Measurements from ENCODE around the gene GLIS2.

The GLIS2 gene

GRCh38 chr16:4280625-4281024 lies 35.2 kb upstream of the GLIS2 start:
- Histone ChIP-seq H3F3A (ENCODE audit: low read depth) (no peaks in the 10 kb centered on the region), H3K9me2 (replicated peaks; ENCODE audit: low read depth, low read length) (no peaks in the 10 kb centered on the region), H3K79me2 (ENCODE audit: insufficient read depth, low read length) (no peaks in the 10 kb centered on the region), H3K27me3 (ENCODE audit: insufficient read depth, low read length, poor library complexity, severe bottlenecking) (no peaks in the 10 kb centered on the region), H3K4me2 (ENCODE audit: low read depth, low read length, poor library complexity, severe bottlenecking) (no peak overlapping the region), H3K36me3 (ENCODE audit: insufficient read depth, low read length) (no peaks in the 10 kb centered on the region), H3K9ac (ENCODE audit: low read depth, low read length, poor library complexity, severe bottlenecking) (no peak overlapping the region), H4K20me1 (ENCODE audit: insufficient read depth, low read length, poor library complexity, severe bottlenecking) (no peaks in the 10 kb centered on the region), H3K4me3 (ENCODE audit: low read length, poor library complexity, severe bottlenecking) (no peak overlapping the region), H3K4me1 (ENCODE audit: insufficient read depth, low read length, poor library complexity, severe bottlenecking) (no peaks in the 10 kb centered on the region), H2AFZ (ENCODE audit: low read length) (no peak overlapping the region), H3K9me3 (ENCODE audit: insufficient read depth, low read depth, low read length) (no peaks in the 10 kb centered on the region)
- no peak for TF ChIP-seq EZH2phosphoT487 (IDR thresholded peaks at IDR 0.05; ENCODE audit: borderline replicate concordance)
- TF ChIP-seq, protein P1, sequence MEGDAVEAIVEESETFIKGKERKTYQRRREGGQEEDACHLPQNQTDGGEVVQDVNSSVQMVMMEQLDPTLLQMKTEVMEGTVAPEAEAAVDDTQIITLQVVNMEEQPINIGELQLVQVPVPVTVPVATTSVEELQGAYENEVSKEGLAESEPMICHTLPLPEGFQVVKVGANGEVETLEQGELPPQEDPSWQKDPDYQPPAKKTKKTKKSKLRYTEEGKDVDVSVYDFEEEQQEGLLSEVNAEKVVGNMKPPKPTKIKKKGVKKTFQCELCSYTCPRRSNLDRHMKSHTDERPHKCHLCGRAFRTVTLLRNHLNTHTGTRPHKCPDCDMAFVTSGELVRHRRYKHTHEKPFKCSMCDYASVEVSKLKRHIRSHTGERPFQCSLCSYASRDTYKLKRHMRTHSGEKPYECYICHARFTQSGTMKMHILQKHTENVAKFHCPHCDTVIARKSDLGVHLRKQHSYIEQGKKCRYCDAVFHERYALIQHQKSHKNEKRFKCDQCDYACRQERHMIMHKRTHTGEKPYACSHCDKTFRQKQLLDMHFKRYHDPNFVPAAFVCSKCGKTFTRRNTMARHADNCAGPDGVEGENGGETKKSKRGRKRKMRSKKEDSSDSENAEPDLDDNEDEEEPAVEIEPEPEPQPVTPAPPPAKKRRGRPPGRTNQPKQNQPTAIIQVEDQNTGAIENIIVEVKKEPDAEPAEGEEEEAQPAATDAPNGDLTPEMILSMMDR (conservative IDR thresholded peaks at IDR 0.05; ENCODE audit: low read length), result no peak

DNA sequence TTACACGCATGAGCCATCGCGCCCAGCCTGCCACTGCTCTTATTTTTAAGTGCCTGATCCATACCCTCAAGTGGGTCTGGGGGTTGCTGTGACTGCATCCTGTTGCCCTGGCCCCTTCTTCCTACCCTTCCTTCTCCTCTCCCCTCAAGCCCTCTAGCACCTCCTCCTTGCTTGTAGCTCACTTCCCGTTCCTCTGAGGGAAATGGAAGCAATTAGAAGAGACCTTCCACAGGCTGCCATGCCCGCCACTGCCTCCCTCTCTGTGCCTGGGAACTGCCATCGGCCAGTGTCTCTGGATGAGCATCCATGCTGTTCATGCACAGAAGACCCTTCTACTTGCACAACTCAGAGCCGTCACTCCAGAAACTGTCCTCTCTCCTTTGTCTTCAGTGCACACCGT lies 32.4 kb upstream of the GLIS2 start:
- H3K9me3 ChIP-seq (ENCODE audit: insufficient read depth, low read depth, low read length), result no peaks in the 10 kb centered on the region

GRCh38 chr16:4283939-4284338 lies 31.9 kb upstream of the GLIS2 start:
- Histone ChIP-seq H3F3A (ENCODE audit: low read depth) (no peaks in the 10 kb centered on the region), H3K4me2 (ENCODE audit: low read depth, low read length, poor library complexity, severe bottlenecking) (no peak overlapping the region), H3K4me3 (ENCODE audit: low read length, poor library complexity, severe bottlenecking) (no peak overlapping the region), H4K20me1 (ENCODE audit: insufficient read depth, low read length, poor library complexity, severe bottlenecking) (no peaks in the 10 kb centered on the region), H3K4me1 (ENCODE audit: insufficient read depth, low read length, poor library complexity, severe bottlenecking) (no peaks in the 10 kb centered on the region), H3K27me3 (ENCODE audit: insufficient read depth, low read length, poor library complexity, severe bottlenecking) (no peaks in the 10 kb centered on the region), H3K9me3 (ENCODE audit: insufficient read depth, low read depth, low read length) (no peaks in the 10 kb centered on the region), H3K9me2 (replicated peaks; ENCODE audit: low read depth, low read length) (no peaks in the 10 kb centered on the region), H3K36me3 (ENCODE audit: insufficient read depth, low read length) (no peaks in the 10 kb centered on the region), H2AFZ (ENCODE audit: low read length) (no peak overlapping the region), H3K79me2 (ENCODE audit: insufficient read depth, low read length) (no peaks in the 10 kb centered on the region), H3K9ac (ENCODE audit: low read depth, low read length, poor library complexity, severe bottlenecking) (no peak overlapping the region)
- no peak for TF ChIP-seq EZH2phosphoT487 (IDR thresholded peaks at IDR 0.05; ENCODE audit: borderline replicate concordance)
- TF ChIP-seq, protein P1 (conservative IDR thresholded peaks at IDR 0.05; ENCODE audit: low read length), result no peak

More for the DNA sequence above, 32.4 kb upstream of the GLIS2 start:
- Histone ChIP-seq H3K9me2 (replicated peaks; ENCODE audit: low read depth, low read length) (no peaks in the 10 kb centered on the region), H3K4me2 (ENCODE audit: low read depth, low read length, poor library complexity, severe bottlenecking) (no peak overlapping the region), H3K79me2 (ENCODE audit: insufficient read depth, low read length) (no peaks in the 10 kb centered on the region), H4K20me1 (ENCODE audit: insufficient read depth, low read length, poor library complexity, severe bottlenecking) (no peaks in the 10 kb centered on the region), H2AFZ (ENCODE audit: low read length) (no peak overlapping the region), H3F3A (ENCODE audit: low read depth) (no peaks in the 10 kb centered on the region), H3K36me3 (ENCODE audit: insufficient read depth, low read length) (no peaks in the 10 kb centered on the region), H3K4me1 (ENCODE audit: insufficient read depth, low read length, poor library complexity, severe bottlenecking) (no peaks in the 10 kb centered on the region), H3K27me3 (ENCODE audit: insufficient read depth, low read length, poor library complexity, severe bottlenecking) (no peaks in the 10 kb centered on the region), H3K9ac (ENCODE audit: low read depth, low read length, poor library complexity, severe bottlenecking) (no peak overlapping the region), H3K4me3 (ENCODE audit: low read length, poor library complexity, severe bottlenecking) (no peak overlapping the region)
- TF ChIP-seq EZH2phosphoT487 (IDR thresholded peaks at IDR 0.05; ENCODE audit: borderline replicate concordance), result no peak
- TF ChIP-seq, protein P1 (conservative IDR thresholded peaks at IDR 0.05; ENCODE audit: low read length), result no peak

All from Loucy (cell line).